Stomach smooth muscle (tissue), 2 donors: Measurements from ENCODE around the gene TBC1D5.

Source experiments
- H3K27ac ChIP-seq: one replicate; pipeline ENCODE4 v1.7.0; 2013; ENCODE audit warnings: mild to moderate bottlenecking, low read length, inconsistent platforms
- H3K27me3 ChIP-seq, 2 donors: one replicate each; pipeline ENCODE4 v1.7.0; 2013; ENCODE audit warnings: low read length in 2 of 2; ENCODE audit not compliant: insufficient read depth in 2 of 2, control insufficient read depth in 1 of 2
- H3K36me3 ChIP-seq, 2 donors: one replicate each; pipeline ENCODE4 v1.7.0; 2013; ENCODE audit warnings: low read length in 2 of 2; ENCODE audit not compliant: control insufficient read depth in 2 of 2, insufficient read depth in 2 of 2
- H3K4me1 ChIP-seq: one replicate; pipeline ENCODE4 v1.7.0; 2013; ENCODE audit warnings: low read length; ENCODE audit not compliant: control insufficient read depth, insufficient read depth
- H3K4me3 ChIP-seq, 2 donors: one replicate each; pipeline ENCODE4 v1.7.0; 2013; ENCODE audit warnings: low read length in 2 of 2
- H3K9ac ChIP-seq, 2 donors: one replicate each; pipeline ENCODE4 v1.7.0; 2013; ENCODE audit warnings: low read length in 2 of 2, mild to moderate bottlenecking in 1 of 2
- H3K9me3 ChIP-seq, 2 donors: one replicate each; pipeline ENCODE4 v1.7.0; 2013; ENCODE audit warnings: low read length in 2 of 2; ENCODE audit not compliant: control insufficient read depth in 2 of 2
- donor health status: healthy.
- donor health status: Pancreatic carcinoma.

TBC1D5 gene

GRCh38 chr3:17207979-17208378 lies 534.5 kb downstream of the TBC1D5 start:
- peaks cover 0 to 1% of the 10 kb centered on the region in 2 donors for H3K9me3 ChIP-seq
- H3K4me3 ChIP-seq, result no peak overlapping the region
- peaks cover 0 to 4% of the 10 kb centered on the region in 2 donors for H3K36me3 ChIP-seq
- no peaks in the 10 kb centered on the region for H3K27me3 ChIP-seq
- H3K4me1 ChIP-seq, result no peaks in the 10 kb centered on the region
- H3K9ac ChIP-seq, result no peak overlapping the region
- no peak overlapping the region for H3K27ac ChIP-seq

GRCh38 chr3:17207019-17207418 lies 535.4 kb downstream of the TBC1D5 start:
- Histone ChIP-seq H3K36me3 (peaks cover 6 to 7% of the 10 kb centered on the region in 2 donors), H3K27me3 (no peaks in the 10 kb centered on the region), H3K27ac (no peak overlapping the region), H3K9ac (no peak overlapping the region), H3K9me3 (peaks cover 2 to 9% of the 10 kb centered on the region in 2 donors), H3K4me3 (no peak overlapping the region), H3K4me1 (no peaks in the 10 kb centered on the region)

DNA sequence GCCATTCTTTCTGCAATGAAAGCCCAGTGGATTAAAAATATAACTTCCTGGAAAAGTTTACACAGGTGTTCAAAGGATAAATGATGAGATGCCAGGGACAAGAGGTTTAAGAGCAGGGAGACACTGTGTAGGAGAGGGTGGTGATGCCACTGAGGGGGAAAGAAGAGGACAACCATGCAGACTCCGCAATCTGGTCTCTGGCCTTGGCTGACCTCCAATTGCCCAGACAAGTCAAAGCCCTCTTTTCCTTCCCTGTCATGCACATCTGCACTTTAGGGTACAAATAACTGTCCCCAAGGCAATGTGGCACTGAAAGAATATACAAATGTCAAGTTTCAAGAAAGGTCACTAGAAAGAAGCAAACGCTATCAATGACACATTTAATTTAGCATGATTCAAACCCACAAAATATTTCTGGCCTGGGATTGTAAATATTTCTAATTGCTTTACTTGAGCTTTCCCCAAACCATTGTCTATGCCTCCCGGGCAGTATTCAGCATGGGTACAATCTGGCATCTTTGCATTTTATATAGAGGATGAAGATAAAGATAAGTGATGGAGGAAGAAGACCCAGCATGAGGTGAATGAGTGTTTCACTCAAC lies 538.3 kb downstream of the TBC1D5 start:
- Histone ChIP-seq H3K4me3 (no peak overlapping the region), H3K9me3 (peaks cover 2 to 9% of the 10 kb centered on the region in 2 donors), H3K27me3 (no peaks in the 10 kb centered on the region), H3K27ac (no peak overlapping the region), H3K4me1 (no peaks in the 10 kb centered on the region), H3K9ac (no peak overlapping the region), H3K36me3 (peaks cover 4 to 6% of the 10 kb centered on the region in 2 donors)

GRCh38 chr3:17201538-17201937 lies 540.9 kb downstream of the TBC1D5 start:
- Histone ChIP-seq H3K9me3 (peaks cover 2 to 9% of the 10 kb centered on the region in 2 donors), H3K4me1 (no peaks in the 10 kb centered on the region), H3K4me3 (no peak overlapping the region), H3K27me3 (no peaks in the 10 kb centered on the region), H3K27ac (no peak overlapping the region), H3K9ac (no peak overlapping the region), H3K36me3 (peaks cover 4 to 6% of the 10 kb centered on the region in 2 donors)

- Histone ChIP-seq H3K27ac (no peak overlapping the region), H3K27me3 (no peaks in the 10 kb centered on the region), H3K9ac (no peak overlapping the region), H3K4me3 (no peak overlapping the region), H3K4me1 (peaks cover 4% of the 10 kb centered on the region), H3K9me3 (no peaks in the 10 kb centered on the region), H3K36me3 (no peaks in the 10 kb centered on the region)
These were observed 546.4 kb downstream of the TBC1D5 start for GRCh38 chr3:17195856-17196604.

DNA sequence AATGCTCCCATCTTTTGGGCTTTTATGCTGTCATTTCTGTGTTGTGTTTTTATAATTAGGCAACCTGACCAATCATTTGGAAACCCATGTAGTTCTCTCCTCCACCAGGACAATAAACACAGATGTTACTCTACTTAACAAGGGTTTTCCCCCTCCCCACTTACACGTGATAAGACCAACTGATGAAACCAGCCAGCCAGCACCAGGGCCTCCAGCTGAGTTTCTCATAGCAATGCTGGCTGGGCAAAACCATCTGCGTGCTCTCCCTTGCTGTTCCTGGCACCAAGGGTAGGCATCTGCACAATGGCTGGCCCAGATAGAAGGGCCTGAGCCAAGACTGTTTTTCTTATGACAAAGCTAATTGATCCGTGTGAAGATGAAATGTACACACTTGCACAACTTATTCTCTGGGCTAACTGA lies 547.2 kb downstream of the TBC1D5 start:
- Histone ChIP-seq H3K36me3 (no peaks in the 10 kb centered on the region), H3K4me3 (no peak overlapping the region), H3K27ac (no peak overlapping the region), H3K9ac (no peak overlapping the region), H3K27me3 (no peaks in the 10 kb centered on the region), H3K9me3 (no peaks in the 10 kb centered on the region), H3K4me1 (peaks cover 4% of the 10 kb centered on the region)

DNA sequence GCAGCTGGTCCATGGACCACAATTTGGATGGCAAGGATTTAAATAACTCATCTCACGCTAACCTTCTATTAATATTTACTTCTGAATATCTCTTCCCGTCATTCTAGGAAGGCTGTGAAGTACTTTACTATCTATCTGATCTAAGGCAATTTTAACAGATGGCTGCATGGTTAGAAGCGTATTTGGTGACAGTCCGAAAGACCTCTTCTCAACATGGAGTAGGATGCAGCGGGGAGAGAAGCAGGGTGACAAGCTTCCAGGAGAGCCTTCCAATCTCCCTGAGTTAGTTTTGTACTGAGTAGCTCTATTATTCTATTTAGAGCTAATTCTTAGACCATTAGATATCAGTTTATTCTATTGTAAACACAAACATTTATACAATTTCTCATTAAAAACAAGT lies 548.3 kb downstream of the TBC1D5 start:
- Histone ChIP-seq H3K36me3 (no peaks in the 10 kb centered on the region), H3K27ac (no peak overlapping the region), H3K9ac (no peak overlapping the region), H3K4me1 (peaks cover 4% of the 10 kb centered on the region), H3K4me3 (no peak overlapping the region), H3K9me3 (no peaks in the 10 kb centered on the region), H3K27me3 (no peaks in the 10 kb centered on the region)

GRCh38 chr3:17192995-17193394 lies 549.4 kb downstream of the TBC1D5 start:
- no peaks in the 10 kb centered on the region for H3K9me3 ChIP-seq
- no peak overlapping the region for H3K9ac ChIP-seq
- H3K27ac ChIP-seq, result no peak overlapping the region
- no peak overlapping the region for H3K4me3 ChIP-seq
- peaks cover 4% of the 10 kb centered on the region for H3K4me1 ChIP-seq
- H3K27me3 ChIP-seq, result no peaks in the 10 kb centered on the region
- no peaks in the 10 kb centered on the region for H3K36me3 ChIP-seq

- Histone ChIP-seq H3K9me3 (no peaks in the 10 kb centered on the region), H3K9ac (no peak overlapping the region), H3K4me1 (no peaks in the 10 kb centered on the region), H3K36me3 (no peaks in the 10 kb centered on the region), H3K27ac (no peak overlapping the region), H3K4me3 (no peak overlapping the region), H3K27me3 (no peaks in the 10 kb centered on the region)
These were observed 551.9 kb downstream of the TBC1D5 start for GRCh38 chr3:17190353-17191078.

GRCh38 chr3:17188378-17188777 lies 554.1 kb downstream of the TBC1D5 start:
- Histone ChIP-seq H3K27me3 (no peaks in the 10 kb centered on the region), H3K36me3 (peaks cover 9% of the 10 kb centered on the region in 2 donors), H3K27ac (no peak overlapping the region), H3K9me3 (no peaks in the 10 kb centered on the region), H3K4me1 (no peaks in the 10 kb centered on the region), H3K9ac (no peak overlapping the region), H3K4me3 (no peak overlapping the region)
